H54 (cell line): ENCODE data around the gene TMEM217.
"Not testable (repeated sequence)": the region's sequence is repeated elsewhere in the genome, so short reads cannot be mapped to it uniquely, and the experiment has no call there.

Experiments
- DNase-seq: peaks from one replicate; pipeline ENCODE4 v3.0.0; 2011; ENCODE audit warnings: low spot score, mixed read lengths; ENCODE audit not compliant: insufficient read length
- FAIRE-seq: peaks from 3 replicates; lab custom pipeline; 2011; peaks lifted over from hg19 to GRCh38; lab: Jason Lieb, UNC
- POLR2A ChIP-seq: IDR thresholded peaks from 2 replicates; pipeline ENCODE4 v1.6.1; 2011; ENCODE audit warnings: low read depth, mild to moderate bottlenecking, low read length

The TMEM217 gene

GRCh38 chr6:37257634-37258404, at the start of gene TMEM217, which contains the start of gene TBC1D22B:
TMEM217 (minus strand) TSS chr6:37258144; CDS start chr6:37219030, 39,114 bp downstream.
TBC1D22B (plus strand) TSS chr6:37257772; CDS start chr6:37257918, 146 bp downstream.
- TF ChIP-seq POLR2A, result peak; percentile 74
- FAIRE-seq, result peak; percentile 87

GRCh38 chr6:37307484-37307883, 49.5 kb upstream of the TMEM217 start:
- DNase-seq, FAIRE-seq: not testable (repeated sequence)

More at GRCh38 chr6:37257634-37258404, at the start of gene TMEM217, which contains the start of gene TBC1D22B:
- peak; percentile 92 for DNase-seq

GRCh38 chr6:37306624-37307222, 48.8 kb upstream of the TMEM217 start:
- DNase-seq, result no peak
- no peak for TF ChIP-seq POLR2A
- no peak for FAIRE-seq

- TF ChIP-seq POLR2A, result no peak
- FAIRE-seq, result no peak
- no peak for DNase-seq
Observed at GRCh38 chr6:37305841-37306425, 48.0 kb upstream of the TMEM217 start.

GRCh38 chr6:37304766-37305165, 46.8 kb upstream of the TMEM217 start:
- FAIRE-seq, result no peak
- no peak for TF ChIP-seq POLR2A

GRCh38 chr6:37303891-37304503, 46.1 kb upstream of the TMEM217 start:
- DNase-seq, result peak; percentile 33
- peak; percentile 58 for FAIRE-seq
- TF ChIP-seq POLR2A, result no peak

More at GRCh38 chr6:37304766-37305165, 46.8 kb upstream of the TMEM217 start:
- no peak for DNase-seq

- no peak for FAIRE-seq
- no peak for DNase-seq
- no peak for TF ChIP-seq POLR2A
Observed at GRCh38 chr6:37303091-37303660, 45.2 kb upstream of the TMEM217 start.

GRCh38 chr6:37302086-37302686, 44.2 kb upstream of the TMEM217 start:
- DNase-seq, result no peak
- no peak for TF ChIP-seq POLR2A
- no peak for FAIRE-seq

GRCh38 chr6:37299990-37300389, 42.0 kb upstream of the TMEM217 start:
- no peak for DNase-seq
- FAIRE-seq, result no peak

GRCh38 chr6:37298958-37299357, 41.0 kb upstream of the TMEM217 start:
- FAIRE-seq, result no peak
- no peak for DNase-seq
- no peak for TF ChIP-seq POLR2A

More at GRCh38 chr6:37299990-37300389, 42.0 kb upstream of the TMEM217 start:
- no peak for TF ChIP-seq POLR2A

- not testable (repeated sequence) for DNase-seq, FAIRE-seq
Observed at GRCh38 chr6:37297637-37298036, 39.7 kb upstream of the TMEM217 start.

GRCh38 chr6:37293426-37293825, 35.5 kb upstream of the TMEM217 start:
- DNase-seq, result no peak
- no peak for TF ChIP-seq POLR2A
- no peak for FAIRE-seq

- FAIRE-seq (no peak), DNase-seq (no peak)
- no peak for TF ChIP-seq POLR2A
Observed at GRCh38 chr6:37289931-37290330, 32.0 kb upstream of the TMEM217 start.
